Measurements from ENCODE around the gene FBXO8.
A peak's percentile ranks its signal among the peaks of the same experiment; 100 is the strongest.
"Not testable (repeated sequence)": the region's sequence is repeated elsewhere in the genome, so short reads cannot be mapped to it uniquely, and the experiment has no call there.

The FBXO8 gene

DNA sequence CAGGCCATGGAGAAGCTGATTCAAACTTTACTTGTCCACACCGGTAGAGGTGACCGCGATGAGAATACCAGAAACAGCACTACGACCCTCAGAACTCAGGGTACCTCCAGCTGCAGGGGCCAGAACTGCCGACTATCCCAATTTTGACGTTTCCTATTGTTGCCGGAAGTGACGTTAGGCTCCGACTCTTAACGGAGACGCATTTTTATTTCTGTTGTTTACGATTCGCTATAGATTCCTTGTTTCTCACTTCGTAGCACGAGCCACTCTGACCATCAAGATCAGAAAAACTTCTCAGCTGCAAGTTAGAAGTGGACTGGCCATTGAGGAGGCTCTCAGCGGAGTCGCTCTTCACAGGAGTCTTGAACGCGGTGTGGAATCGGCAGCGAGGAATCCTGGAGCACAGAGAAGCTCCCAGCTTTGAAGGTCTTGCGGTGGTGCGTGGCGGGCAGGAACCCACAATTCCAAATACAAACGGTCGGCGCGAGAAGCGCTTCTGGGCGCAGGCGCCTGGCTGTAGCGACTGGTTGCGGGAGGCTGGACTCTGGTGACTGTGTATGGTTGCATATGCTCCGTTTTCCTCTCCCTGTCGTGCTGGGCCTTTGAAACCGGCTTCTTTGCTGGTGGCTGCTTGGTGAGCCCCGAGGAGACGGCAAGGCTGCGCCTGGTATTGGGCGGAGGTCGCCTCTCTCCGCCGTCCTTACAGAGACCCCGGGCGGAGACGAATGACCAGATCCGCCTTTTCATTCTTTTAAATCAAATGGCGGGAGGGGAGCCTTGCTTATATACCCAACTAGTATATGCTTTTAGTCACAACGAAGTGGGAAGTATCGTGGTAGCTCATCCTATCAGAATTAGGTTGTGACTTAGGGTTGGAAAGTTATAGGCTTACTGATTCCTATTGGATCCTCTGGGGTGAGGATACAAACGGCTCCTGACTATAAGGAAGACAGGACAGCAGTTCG, at the start of gene FBXO8, which contains the start of gene CEP44:
Gene FBXO8 (minus strand): TSS at position 161 of the 965 bp plus-strand sequence. CDS start 20,575 bp downstream, outside the sequence.
Gene CEP44 (plus strand): TSS at position 405 of the 965 bp plus-strand sequence. CDS start 15,211 bp downstream, outside the sequence.
- peak; percentile 43 to 45 for DNase-seq

DNA sequence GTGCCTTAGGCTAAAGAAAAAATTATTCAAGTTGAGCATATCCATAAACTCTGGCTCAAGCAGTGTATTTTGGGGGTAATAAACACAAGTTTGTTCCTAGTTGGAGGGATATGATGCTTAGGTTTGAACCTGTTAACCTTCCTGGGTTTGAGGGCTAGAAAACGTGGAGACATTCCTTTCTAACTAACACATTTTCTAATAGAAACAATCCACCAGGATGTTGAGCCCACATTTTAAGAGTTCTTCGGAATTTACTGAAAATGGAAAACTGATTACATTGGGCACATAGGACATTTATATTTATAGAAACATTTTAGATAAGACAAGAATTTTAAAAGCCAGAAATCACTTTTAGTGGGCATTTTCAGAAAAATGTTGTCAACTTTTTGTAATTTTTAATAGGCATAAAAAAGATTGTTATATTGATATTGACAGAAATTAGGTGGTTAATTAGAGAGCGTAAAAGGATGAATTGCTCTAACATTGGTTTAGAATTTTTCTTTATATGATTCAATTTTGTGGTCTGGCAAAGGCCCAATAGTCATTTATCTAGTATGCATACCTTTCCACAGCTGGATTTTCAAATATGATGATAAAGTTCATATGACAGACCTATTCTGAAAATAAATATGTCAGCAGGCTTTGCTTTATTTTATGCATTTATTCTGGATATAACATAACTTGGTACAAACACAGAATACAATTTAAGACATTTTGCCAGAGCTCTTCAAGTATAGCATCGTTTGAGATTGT, 49.5 kb upstream of the FBXO8 start:
- DNase-seq = no peak

DNA sequence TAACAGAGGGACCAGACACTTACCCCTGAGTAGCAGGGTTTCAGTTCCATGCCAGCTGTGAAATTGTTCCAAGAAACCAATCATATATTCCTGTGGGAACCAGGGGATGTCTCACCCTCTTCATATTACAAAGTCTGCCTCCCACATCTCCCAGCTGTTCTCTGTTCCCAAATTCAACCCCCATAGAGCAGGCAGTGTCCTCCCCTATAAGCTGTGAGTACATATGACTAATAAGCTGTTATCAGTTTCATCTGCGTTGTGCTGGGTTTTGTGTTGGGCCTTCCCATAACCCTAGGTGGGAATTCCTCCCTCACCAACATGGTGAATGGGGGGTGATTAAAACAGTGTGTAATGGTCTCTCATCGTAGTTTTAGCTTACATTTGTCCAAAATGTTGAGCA, 41.3 kb upstream of the FBXO8 start:
- no peak for DNase-seq

DNA sequence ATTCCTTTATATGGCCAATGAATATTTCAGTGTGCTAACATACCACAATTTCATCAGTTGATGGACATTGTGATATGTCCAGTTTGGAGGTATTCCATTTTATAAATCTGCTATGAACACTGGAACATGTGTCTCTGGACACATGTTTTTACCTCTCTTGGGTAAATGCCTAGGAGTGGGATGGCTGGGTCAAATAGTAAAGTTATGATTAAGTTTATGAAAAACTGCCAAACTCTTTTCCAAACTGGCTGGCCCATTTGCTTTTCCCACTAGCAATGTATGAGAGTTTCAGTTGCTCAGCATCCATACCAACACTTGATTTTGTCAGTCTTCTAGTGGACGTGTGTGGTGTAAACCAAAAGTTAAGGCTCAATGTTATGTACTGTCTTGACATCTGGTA, 40.8 kb upstream of the FBXO8 start:
- no peak for DNase-seq

- no peak for DNase-seq
Observed at GRCh38 chr4:174320494-174321199, 37.2 kb upstream of the FBXO8 start.

DNA sequence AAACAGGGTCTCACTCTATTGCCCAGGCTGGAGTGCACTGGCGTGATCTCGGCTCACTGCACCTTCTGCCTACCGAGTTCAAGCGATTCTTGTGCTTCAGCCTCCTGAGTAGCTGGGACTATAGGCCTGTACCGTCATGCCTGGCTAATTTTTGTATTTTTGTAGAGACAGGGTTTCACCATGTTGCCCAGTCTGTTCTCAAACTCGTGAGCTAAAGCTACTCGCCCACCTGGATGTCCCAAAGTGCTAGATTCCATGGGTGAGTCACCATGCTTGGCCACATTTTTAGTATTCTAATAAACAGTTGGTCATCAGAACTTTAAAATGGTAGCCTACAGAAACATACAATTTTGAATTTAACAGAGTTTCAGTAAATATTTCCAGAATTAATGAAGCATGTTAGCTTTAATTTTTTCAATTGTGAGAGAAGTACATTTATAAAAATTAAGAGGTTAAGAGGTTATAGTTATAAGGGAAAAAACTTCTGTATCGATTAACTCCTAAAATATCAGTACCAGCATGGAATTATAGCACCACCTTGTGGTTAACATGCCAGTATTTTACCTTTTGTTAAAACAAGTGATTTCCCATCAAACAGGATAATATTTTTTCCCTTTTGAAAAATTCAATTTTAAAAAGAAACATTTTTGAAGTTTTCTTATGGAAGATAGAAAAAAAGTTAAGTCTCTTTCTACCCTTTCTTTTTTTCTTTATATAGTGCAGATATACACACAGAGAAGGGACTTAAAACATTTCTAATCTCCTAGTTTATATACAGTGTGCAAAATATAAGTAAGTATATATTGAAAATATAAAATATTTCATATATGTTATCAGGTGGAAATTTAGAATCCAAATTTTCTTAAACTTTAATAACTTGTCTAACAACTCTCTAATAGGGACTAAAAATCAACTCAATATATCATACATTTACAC, 35.6 kb upstream of the FBXO8 start:
- DNase-seq = no peak

DNA sequence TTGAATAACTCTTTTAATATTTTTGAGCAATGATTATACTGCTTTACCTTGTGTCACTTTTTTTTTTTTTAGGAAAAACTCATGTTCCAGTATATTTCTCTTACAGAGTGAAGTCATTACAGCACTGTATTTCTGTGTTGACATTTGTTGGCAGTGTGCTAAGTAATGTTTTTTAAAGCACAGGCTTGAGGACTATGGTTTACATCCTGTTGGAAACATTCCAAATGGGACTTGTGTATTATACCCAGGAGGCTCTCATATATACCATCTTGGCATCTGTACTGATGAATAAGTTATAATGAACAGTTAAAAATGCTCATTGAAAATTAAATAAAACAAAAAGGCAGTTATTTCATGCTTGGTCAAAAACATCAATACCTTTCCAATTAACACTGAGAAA, 34.1 kb upstream of the FBXO8 start:
- DNase-seq = no peak

DNA sequence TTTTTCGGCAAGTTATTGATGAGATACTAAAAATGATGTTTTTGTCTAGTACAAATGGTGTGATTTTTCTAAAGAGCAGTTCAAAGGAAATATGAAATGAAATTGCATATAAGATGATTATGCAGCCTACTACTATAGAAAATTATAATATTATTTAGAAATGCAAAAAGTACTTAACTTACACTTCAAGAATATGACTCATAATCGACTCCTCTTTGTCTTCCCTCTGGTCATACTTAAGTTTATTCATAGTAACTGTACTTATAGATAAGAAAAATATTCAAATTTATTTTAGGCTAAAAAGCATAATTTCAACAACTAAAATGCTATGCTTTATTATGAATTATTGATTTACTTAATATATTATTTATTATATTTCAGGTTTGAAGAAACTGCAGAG, 33.5 kb upstream of the FBXO8 start:
- DNase-seq = no peak

DNA sequence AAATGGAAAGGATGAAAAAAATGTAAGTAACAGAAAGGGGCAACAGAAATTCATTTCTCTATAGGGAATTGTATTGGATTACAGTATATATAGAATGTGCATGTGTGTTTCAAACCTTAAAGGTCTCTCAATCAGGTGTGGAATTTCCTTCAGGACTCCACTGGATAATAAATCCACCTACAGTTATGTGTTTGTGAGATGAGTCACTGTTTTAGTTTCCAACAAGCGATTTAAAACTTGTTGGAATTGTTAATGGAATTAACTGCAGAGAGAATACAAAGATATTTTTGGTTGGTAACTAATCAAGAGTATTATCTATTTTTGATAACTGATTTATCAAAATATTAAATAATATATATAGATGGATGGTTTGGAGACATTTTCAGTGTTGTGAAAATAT, 33.1 kb upstream of the FBXO8 start:
- DNase-seq = no peak

DNA sequence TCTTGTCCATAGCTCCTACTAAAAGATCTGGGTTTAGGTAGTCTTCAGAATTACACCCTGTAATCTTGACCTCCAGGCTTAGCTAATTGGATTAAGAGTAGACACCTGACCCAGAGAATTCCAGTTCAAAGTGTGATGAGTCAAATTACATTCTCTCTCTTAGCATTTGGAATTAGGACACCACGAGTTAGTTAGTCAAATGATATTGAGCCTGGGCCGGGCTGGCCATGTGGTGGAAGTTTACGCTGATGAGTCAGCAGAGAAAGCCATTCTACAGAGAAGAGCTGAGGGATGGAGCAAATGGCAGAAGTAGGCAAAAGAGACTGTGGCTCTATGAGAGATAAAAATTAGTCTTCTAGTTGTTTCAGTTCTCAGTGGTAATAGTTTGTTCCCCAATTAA, 31.3 kb upstream of the FBXO8 start:
- DNase-seq = no peak

GRCh38 chr4:174314274-174314673, 30.8 kb upstream of the FBXO8 start:
- no peak for DNase-seq

GRCh38 chr4:174312993-174313392, 29.5 kb upstream of the FBXO8 start:
- no peak for DNase-seq

DNA sequence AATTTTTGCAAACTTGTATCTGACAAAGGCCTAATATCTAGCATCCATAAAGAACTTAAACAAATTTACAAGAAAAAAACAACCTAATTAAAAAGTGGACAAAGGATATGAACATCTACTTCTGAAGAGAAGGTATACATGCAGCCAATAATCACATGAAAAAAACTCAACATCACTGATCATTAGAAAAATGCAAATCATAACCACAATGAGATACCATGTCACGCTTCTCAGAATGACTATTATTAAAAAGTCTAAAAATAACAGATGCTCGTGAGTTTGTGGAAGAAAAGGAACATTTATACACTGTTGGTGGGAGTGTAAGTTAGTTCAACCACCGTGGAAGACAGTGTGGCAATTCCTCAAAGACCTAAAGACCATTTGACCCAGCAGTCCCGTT, 24.2 kb upstream of the FBXO8 start:
- no peak for DNase-seq

GRCh38 chr4:174305961-174306360, 22.5 kb upstream of the FBXO8 start:
- no peak for DNase-seq

- DNase-seq = no peak
Observed at GRCh38 chr4:174304664-174305063, 21.2 kb upstream of the FBXO8 start.

GRCh38 chr4:174303687-174304086, 20.2 kb upstream of the FBXO8 start:
- DNase-seq = no peak

GRCh38 chr4:174295142-174295541, 11.7 kb upstream of the FBXO8 start:
- DNase-seq = not testable (repeated sequence)

- not testable (repeated sequence) for DNase-seq
Observed at GRCh38 chr4:174294641-174295040, 11.2 kb upstream of the FBXO8 start.

DNA sequence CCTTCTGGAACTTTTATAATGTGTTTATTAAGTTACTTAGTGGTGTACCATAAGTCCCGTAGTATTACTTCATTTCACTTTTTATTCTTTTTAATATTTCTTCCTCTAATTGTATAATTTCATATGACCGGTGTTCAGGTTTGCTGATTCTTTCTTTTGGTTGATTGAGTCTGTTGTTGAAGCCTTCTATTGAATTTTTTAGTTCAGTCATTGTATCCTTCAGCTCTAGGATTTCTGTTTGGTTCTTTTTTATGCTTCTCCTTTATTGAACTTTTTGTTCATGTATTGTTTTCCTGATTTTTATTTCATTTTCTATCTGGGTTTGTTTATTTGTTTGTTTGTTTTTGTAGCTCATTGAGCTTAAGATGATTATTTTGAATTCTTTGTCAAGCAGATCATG, 9.0 kb upstream of the FBXO8 start:
- DNase-seq = no peak

DNA sequence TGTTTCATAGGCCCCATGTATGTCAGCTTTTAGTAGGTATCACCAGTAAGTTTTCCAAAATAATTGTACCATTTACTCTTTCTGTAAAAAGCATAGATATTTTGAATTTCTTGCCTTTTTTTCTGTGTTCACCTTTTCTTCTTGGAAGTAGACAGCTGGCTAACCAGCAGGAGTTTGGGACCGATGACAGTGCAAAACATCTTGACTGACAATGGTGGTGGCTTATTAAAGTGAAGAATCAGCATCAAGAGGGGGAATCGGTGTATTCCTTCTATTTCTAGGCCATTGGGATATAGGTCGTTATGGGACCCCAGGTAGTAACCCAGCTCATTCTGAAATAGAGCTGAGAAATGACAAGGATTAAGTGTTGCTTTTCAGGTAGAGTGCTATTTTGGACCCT, 3.4 kb upstream of the FBXO8 start:
- no peak for DNase-seq

DNA sequence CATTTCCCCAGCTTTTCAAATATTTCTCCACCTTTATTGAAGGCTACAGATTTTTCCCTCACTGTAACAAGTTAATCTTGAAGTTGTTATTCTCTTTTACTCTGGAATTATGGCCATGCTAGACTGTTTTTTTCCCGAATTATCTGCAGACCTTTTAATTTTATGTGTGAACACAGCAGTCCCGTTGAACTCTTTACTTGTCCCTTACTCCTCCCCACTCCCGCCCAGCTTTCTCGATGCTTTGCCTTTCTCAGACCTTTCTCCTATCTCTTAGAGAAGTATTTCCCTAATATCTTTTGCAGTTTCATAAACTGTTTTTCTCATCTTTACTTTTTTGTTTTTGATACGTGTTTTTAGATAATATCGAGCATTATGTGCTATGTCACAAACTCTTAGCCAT, 1.0 kb upstream of the FBXO8 start:
- no peak for DNase-seq
